Upper lobe of left lung (tissue), 4 donors: ENCODE data around the gene GADD45G.

Experiments
- CTCF ChIP-seq, 6 experiments: fragments of 450-650 bp in 4 of 6; fragments of 200-600 bp in 2 of 6; sonication (generic) in 2 of 6; IDR thresholded peaks; one replicate each; pipeline ENCODE4 v1.5.1; 2016 to 2019; ENCODE audit warnings: antibody characterized with exemption in 6 of 6
- POLR2A ChIP-seq, 4 donors: fragments of 450-650 bp; IDR thresholded peaks; one replicate each; pipeline ENCODE4 v1.5.1; 2016 to 2017; ENCODE audit warnings: antibody characterized with exemption in 4 of 4, mild to moderate bottlenecking in 2 of 4

- TF ChIP-seq CTCF (IDR thresholded peaks at IDR 0.05): no peak
- no peak for TF ChIP-seq POLR2A (IDR thresholded peaks at IDR 0.05)
These were observed 5.6 kb downstream of the GADD45G start for GRCh38 chr9:89610391-89610925.
